ENCODE measurements around the gene PDCD1. TPM values are rescaled to one million over a fixed set of nuclear protein-coding genes. Genes with fewer than 3 reads are reported as not detected.
A peak's percentile ranks its signal among the peaks of the same experiment; 100 is the strongest.

Gene PDCD1
- total and polyA plus RNA-seq, 10 of the 15 experiments (the other 5 are each of a cell fraction or from before 2014, with no cell fraction given): 0.62 to 6.4 (median 2.9) TPM; not detected in 2

DNA sequence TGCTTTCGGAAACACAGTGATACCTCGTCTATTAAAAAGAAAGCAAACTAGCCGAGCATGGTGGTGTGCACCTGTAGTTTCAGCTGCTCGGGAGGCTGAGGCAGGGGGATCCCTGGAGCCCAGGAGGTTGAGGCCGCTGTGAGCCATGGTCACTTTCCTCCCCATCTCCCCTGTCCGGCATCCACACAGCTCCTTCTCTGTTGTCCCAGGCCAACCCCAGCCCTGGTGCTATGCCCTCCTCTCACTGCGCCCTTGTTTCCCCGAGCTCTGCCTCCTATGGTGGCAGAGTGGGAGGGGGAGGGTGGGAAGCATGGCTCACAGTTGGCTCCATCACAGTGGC lies 26.2 kb upstream of the PDCD1 start:
- DNase-seq (ENCODE audit: low read depth, low spot score) (no peak), ATAC-seq (no peak), FAIRE-seq (no peak)
- intact Hi-C loops (cut with micrococcal nuclease; ENCODE audit: unreplicated experiment): loop anchor here (5.0 kb wide), 1 partner anchor 528 kb away; the partner anchor contains the start of gene FARP2
- ChIA-PET SMC1A (ENCODE audit: uncharacterized antibody, unreplicated experiment) (interaction anchor here (0.7 kb wide), 1 partner anchor 39 kb away, joined by 3 read pairs; no protein-coding TSS in a partner anchor), POLR2A (no interaction called here), RAD21 (ENCODE audit: unreplicated experiment) (interaction anchor here (1.1 kb wide), 1 partner anchor 66 kb away, joined by 3 read pairs; no protein-coding TSS in a partner anchor), CTCF (no interaction called here)
- Histone ChIP-seq H4K20me1 (ENCODE audit: control insufficient read depth, insufficient read depth) (no peaks in the 10 kb centered on the region), H3K9ac (ENCODE audit: control insufficient read depth, insufficient read depth, low read length) (no peak overlapping the region), H3K4me2 (ENCODE audit: control insufficient read depth, insufficient read depth) (peak overlapping the region; percentile 17; the same call in 1 of the 2 replicates), H3K9me3 (replicated peaks; ENCODE audit: control insufficient read depth, insufficient read depth, low read length) (no peaks in the 10 kb centered on the region; the same call in 2 of the 3 replicates), H3K4me3 (no peak overlapping the region), H3K36me3 (ENCODE audit: control insufficient read depth in 2 of 2, insufficient read depth in 2 of 2, low read length in 1 of 2) (no peaks in the 10 kb centered on the region), H2AFZ (ENCODE audit: control insufficient read depth, low read depth, low read length) (no peak overlapping the region), H3K79me2 (ENCODE audit: control insufficient read depth, insufficient read depth, low read length) (no peaks in the 10 kb centered on the region; the same call in 1 of the 2 replicates), H3K27me3 (replicated peaks in 1 of 2; ENCODE audit: control insufficient read depth in 2 of 2, insufficient read depth in 2 of 2, low read length in 1 of 2) (no peaks in the 10 kb centered on the region), H3K4me1 (ENCODE audit: control insufficient read depth, insufficient read depth, low read length) (peaks cover 14% of the 10 kb centered on the region), H3K27ac (ENCODE audit: control insufficient read depth, insufficient read depth) (no peak overlapping the region)
- TF ChIP-seq RAD51 (IDR thresholded peaks at IDR 0.05) (no peak), CBFB (IDR thresholded peaks at IDR 0.05; ENCODE audit: low read depth) (no peak)
- 95% methylated on average over 8 of the region's 8 CpGs for WGBS (ENCODE audit: insufficient coverage, insufficient replicate concordance, low lambda C conversion rate, missing lambda C conversion rate)
- BruUV-seq (replicated peaks): no TSS peak
- in situ Hi-C loops (cut with MboI): no loop called here

DNA sequence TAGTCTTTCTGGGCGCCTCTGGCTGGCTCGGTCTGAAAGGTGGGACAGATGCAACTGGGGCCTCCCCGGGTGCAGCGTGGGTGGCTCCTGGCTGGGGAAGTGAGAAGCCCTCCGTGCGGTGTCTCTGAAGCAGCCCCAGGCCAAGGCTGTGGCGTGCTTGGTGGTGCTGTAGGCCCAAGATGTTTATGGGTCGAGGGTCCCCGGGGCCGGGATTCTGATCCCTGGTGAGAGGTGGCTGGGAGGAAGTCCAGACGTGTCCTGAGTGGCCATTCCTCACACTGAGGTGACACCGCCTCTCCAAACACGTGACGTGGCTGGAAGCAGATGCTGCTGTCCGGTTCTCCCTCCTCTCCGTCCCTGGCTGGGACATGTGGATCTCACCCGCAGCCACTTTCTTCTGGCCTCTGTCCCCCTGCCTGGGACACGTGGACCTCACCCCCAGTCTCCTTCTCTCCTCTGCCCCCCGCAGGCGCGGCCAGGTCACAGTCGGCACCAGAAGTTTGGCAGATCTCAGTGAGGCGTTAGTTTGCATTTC lies 23.5 kb upstream of the PDCD1 start:
- peaks cover 14% of the 10 kb centered on the region for H3K4me1 ChIP-seq (ENCODE audit: control insufficient read depth, insufficient read depth, low read length)
- in situ Hi-C loops (cut with MboI): no loop called here
- CTCF ChIA-PET: no interaction called here
- TF ChIP-seq DPF2 (IDR thresholded peaks at IDR 0.05): peak; percentile 92
- TF ChIP-seq NFXL1 (IDR thresholded peaks at IDR 0.05; ENCODE audit: borderline replicate concordance): no peak
- TF ChIP-seq, protein P1, sequence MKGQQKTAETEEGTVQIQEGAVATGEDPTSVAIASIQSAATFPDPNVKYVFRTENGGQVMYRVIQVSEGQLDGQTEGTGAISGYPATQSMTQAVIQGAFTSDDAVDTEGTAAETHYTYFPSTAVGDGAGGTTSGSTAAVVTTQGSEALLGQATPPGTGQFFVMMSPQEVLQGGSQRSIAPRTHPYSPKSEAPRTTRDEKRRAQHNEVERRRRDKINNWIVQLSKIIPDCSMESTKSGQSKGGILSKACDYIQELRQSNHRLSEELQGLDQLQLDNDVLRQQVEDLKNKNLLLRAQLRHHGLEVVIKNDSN (IDR thresholded peaks at IDR 0.05; ENCODE audit: borderline replicate concordance, extremely low read length, insufficient read depth, low read depth, low read length): peak; percentile 72
- TF ChIP-seq, protein P2, sequence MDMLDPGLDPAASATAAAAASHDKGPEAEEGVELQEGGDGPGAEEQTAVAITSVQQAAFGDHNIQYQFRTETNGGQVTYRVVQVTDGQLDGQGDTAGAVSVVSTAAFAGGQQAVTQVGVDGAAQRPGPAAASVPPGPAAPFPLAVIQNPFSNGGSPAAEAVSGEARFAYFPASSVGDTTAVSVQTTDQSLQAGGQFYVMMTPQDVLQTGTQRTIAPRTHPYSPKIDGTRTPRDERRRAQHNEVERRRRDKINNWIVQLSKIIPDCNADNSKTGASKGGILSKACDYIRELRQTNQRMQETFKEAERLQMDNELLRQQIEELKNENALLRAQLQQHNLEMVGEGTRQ (IDR thresholded peaks at IDR 0.05; ENCODE audit: borderline replicate concordance, low read depth, low read length): peak; percentile 24
- peak; percentile 76; the same call in 1 of the 2 replicates for TF ChIP-seq ZNF207 (IDR thresholded peaks at IDR 0.05; ENCODE audit: borderline replicate concordance)
- TF ChIP-seq IKZF2 (IDR thresholded peaks at IDR 0.05): peak; percentile 40 to 50
- TF ChIP-seq, protein P3, sequence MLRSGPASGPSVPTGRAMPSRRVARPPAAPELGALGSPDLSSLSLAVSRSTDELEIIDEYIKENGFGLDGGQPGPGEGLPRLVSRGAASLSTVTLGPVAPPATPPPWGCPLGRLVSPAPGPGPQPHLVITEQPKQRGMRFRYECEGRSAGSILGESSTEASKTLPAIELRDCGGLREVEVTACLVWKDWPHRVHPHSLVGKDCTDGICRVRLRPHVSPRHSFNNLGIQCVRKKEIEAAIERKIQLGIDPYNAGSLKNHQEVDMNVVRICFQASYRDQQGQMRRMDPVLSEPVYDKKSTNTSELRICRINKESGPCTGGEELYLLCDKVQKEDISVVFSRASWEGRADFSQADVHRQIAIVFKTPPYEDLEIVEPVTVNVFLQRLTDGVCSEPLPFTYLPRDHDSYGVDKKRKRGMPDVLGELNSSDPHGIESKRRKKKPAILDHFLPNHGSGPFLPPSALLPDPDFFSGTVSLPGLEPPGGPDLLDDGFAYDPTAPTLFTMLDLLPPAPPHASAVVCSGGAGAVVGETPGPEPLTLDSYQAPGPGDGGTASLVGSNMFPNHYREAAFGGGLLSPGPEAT (IDR thresholded peaks at IDR 0.05; ENCODE audit: low read depth): peak; percentile 15; the same call in 1 of the 2 replicates
- peak; percentile 56 for TF ChIP-seq IRF4 (IDR thresholded peaks at IDR 0.05; ENCODE audit: low read depth, low read length)
- peak; percentile 80 for TF ChIP-seq IKZF1 (conservative IDR thresholded peaks at IDR 0.05)
- peak; percentile 28; the same call in 1 of the 2 replicates for TF ChIP-seq MXI1 (IDR thresholded peaks at IDR 0.05; ENCODE audit: low read depth, low read length)
- TF ChIP-seq GABPA (IDR thresholded peaks at IDR 0.05; ENCODE audit: low read depth): no peak
- peak; percentile 68 for TF ChIP-seq POLR2AphosphoS5 (IDR thresholded peaks at IDR 0.05; ENCODE audit: low read length)

More for the DNA sequence above, 23.5 kb upstream of the PDCD1 start:
- Histone ChIP-seq H3K36me3 (ENCODE audit: control insufficient read depth in 2 of 2, insufficient read depth in 2 of 2, low read length in 1 of 2) (no peaks in the 10 kb centered on the region), H3K9me3 (replicated peaks; ENCODE audit: control insufficient read depth, insufficient read depth, low read length) (no peaks in the 10 kb centered on the region; the same call in 2 of the 3 replicates), H3K27ac (ENCODE audit: control insufficient read depth, insufficient read depth) (peak overlapping the region; percentile 80), H2AFZ (ENCODE audit: control insufficient read depth, low read depth, low read length) (peak overlapping the region; percentile 83), H3K4me2 (ENCODE audit: control insufficient read depth, insufficient read depth) (peak overlapping the region; percentile 98), H3K9ac (ENCODE audit: control insufficient read depth, insufficient read depth, low read length) (peak overlapping the region; percentile 71), H3K27me3 (replicated peaks in 1 of 2; ENCODE audit: control insufficient read depth in 2 of 2, insufficient read depth in 2 of 2, low read length in 1 of 2) (no peaks in the 10 kb centered on the region), H3K79me2 (ENCODE audit: control insufficient read depth, insufficient read depth, low read length) (no peaks in the 10 kb centered on the region; the same call in 1 of the 2 replicates), H4K20me1 (ENCODE audit: control insufficient read depth, insufficient read depth) (no peaks in the 10 kb centered on the region), H3K4me3 (peak overlapping the region; percentile 68)
- RAD21 ChIA-PET (ENCODE audit: unreplicated experiment): interaction anchor here (1.3 kb wide), 1 partner anchor 148 kb away, joined by 3 read pairs; the partner anchor contains the start of gene D2HGDH
- ATAC-seq (peak; percentile 72), DNase-seq (ENCODE audit: low read depth, low spot score) (no peak), FAIRE-seq (peak; percentile 75)
- intact Hi-C loops (cut with micrococcal nuclease; ENCODE audit: unreplicated experiment): loop anchor here (5.0 kb wide), 1 partner anchor 525 kb away; the partner anchor contains the start of gene FARP2
- POLR2A ChIA-PET: no interaction called here
- under 1% methylated on average over 23 of the region's 23 CpGs for WGBS (ENCODE audit: insufficient coverage, insufficient replicate concordance, low lambda C conversion rate, missing lambda C conversion rate)
- BruUV-seq (replicated peaks): no TSS peak
- SMC1A ChIA-PET (ENCODE audit: uncharacterized antibody, unreplicated experiment): no interaction called here
